GM21528 (cell line): ENCODE results near the gene BLMH.
"Not testable (repeated sequence)": the region's sequence is repeated elsewhere in the genome, so short reads cannot be mapped to it uniquely, and the experiment has no call there.

Experiments used
- ATAC-seq: cut with Tn5 transposase; IDR thresholded peaks from one replicate; pipeline ENCODE4 v1.9.1; 2021; ENCODE audit warnings: mild to moderate bottlenecking, moderate library complexity; ENCODE audit not compliant: unreplicated experiment, low FRiP score

The BLMH gene

GRCh38 chr17:30232015-30232823, 59.5 kb downstream of the BLMH start:
- ATAC-seq, result no peak

GRCh38 chr17:30230596-30231125, 61.1 kb downstream of the BLMH start:
- ATAC-seq, result no peak

GRCh38 chr17:30230009-30230408, 61.7 kb downstream of the BLMH start:
- not testable (repeated sequence) for ATAC-seq

- no peak for ATAC-seq
Measured at GRCh38 chr17:30229012-30229411, 62.7 kb downstream of the BLMH start.

- ATAC-seq, result no peak
Measured at GRCh38 chr17:30228011-30228410, 63.7 kb downstream of the BLMH start.

GRCh38 chr17:30226878-30227277, 64.9 kb downstream of the BLMH start:
- no peak for ATAC-seq

GRCh38 chr17:30225919-30226553, 65.7 kb downstream of the BLMH start:
- ATAC-seq, result no peak

- ATAC-seq, result no peak
Measured at GRCh38 chr17:30225112-30225511, 66.6 kb downstream of the BLMH start.

- no peak for ATAC-seq
Measured at GRCh38 chr17:30224419-30224960, 67.3 kb downstream of the BLMH start.

- ATAC-seq, result no peak
Measured at GRCh38 chr17:30222721-30223175, 69.0 kb downstream of the BLMH start.

- ATAC-seq, result no peak
Measured at GRCh38 chr17:30222251-30222650, 69.5 kb downstream of the BLMH start.

GRCh38 chr17:30221346-30221745, 70.4 kb downstream of the BLMH start:
- no peak for ATAC-seq

- ATAC-seq, result no peak
Measured at GRCh38 chr17:30220414-30220813, 71.3 kb downstream of the BLMH start.

GRCh38 chr17:30219833-30220232, 71.9 kb downstream of the BLMH start:
- ATAC-seq, result no peak

- ATAC-seq, result no peak
Measured at GRCh38 chr17:30219315-30219714, 72.4 kb downstream of the BLMH start.

- ATAC-seq, result no peak
Measured at GRCh38 chr17:30218799-30219198, 72.9 kb downstream of the BLMH start.

- ATAC-seq, result no peak
Measured at GRCh38 chr17:30217746-30218245, 73.9 kb downstream of the BLMH start.

- no peak for ATAC-seq
Measured at GRCh38 chr17:30217054-30217453, 74.7 kb downstream of the BLMH start.

GRCh38 chr17:30212750-30213149, 79.0 kb downstream of the BLMH start:
- ATAC-seq, result no peak

GRCh38 chr17:30211371-30211770, 80.4 kb downstream of the BLMH start:
- ATAC-seq, result no peak

- no peak for ATAC-seq
Measured at GRCh38 chr17:30210901-30211300, 80.8 kb downstream of the BLMH start.
